ENCODE results near the gene ERICH4.
A peak's percentile ranks its signal among the peaks of the same experiment; 100 is the strongest.
"Not testable (repeated sequence)": the region's sequence is repeated elsewhere in the genome, so short reads cannot be mapped to it uniquely, and the experiment has no call there.

ERICH4 gene

GRCh38 chr19:41442473-41443355 is at the start of gene ERICH4:
Gene ERICH4, plus strand, starts transcription at chr19:41443156. Its CDS starts 14 bp downstream, at chr19:41443170.
- no peak for DNase-seq

GRCh38 chr19:41395355-41395754 is 47.6 kb upstream of the ERICH4 start:
- DNase-seq, result no peak

- DNase-seq, result peak; percentile 99
Observed at GRCh38 chr19:41397086-41398049, 45.6 kb upstream of the ERICH4 start, which contains the start of the genes BCKDHA and EXOSC5. Gene BCKDHA, plus strand, starts transcription at chr19:41397818. Its CDS starts 10 bp downstream, at chr19:41397828. Gene EXOSC5, minus strand, starts transcription at chr19:41397359. Its CDS starts 31 bp downstream, at chr19:41397328.

- no peak for DNase-seq
Observed at GRCh38 chr19:41398050-41398418, 44.9 kb upstream of the ERICH4 start.

GRCh38 chr19:41398598-41398997 is 44.4 kb upstream of the ERICH4 start:
- DNase-seq, result no peak

GRCh38 chr19:41399091-41399490 is 43.9 kb upstream of the ERICH4 start:
- no peak for DNase-seq

GRCh38 chr19:41399525-41399924 is 43.4 kb upstream of the ERICH4 start:
- DNase-seq, result no peak

- DNase-seq, result no peak
Observed at GRCh38 chr19:41401483-41401882, 41.5 kb upstream of the ERICH4 start.

GRCh38 chr19:41402010-41402409 is 40.9 kb upstream of the ERICH4 start:
- no peak for DNase-seq

GRCh38 chr19:41403181-41403970 is 39.6 kb upstream of the ERICH4 start:
- no peak for DNase-seq

- DNase-seq, result no peak
Observed at GRCh38 chr19:41405776-41406175, 37.2 kb upstream of the ERICH4 start.

- DNase-seq, result no peak
Observed at GRCh38 chr19:41407271-41407670, 35.7 kb upstream of the ERICH4 start.

GRCh38 chr19:41408256-41408655 is 34.7 kb upstream of the ERICH4 start:
- no peak for DNase-seq

GRCh38 chr19:41408846-41409245 is 34.1 kb upstream of the ERICH4 start:
- not testable (repeated sequence) for DNase-seq

GRCh38 chr19:41409288-41409687 is 33.7 kb upstream of the ERICH4 start:
- DNase-seq, result no peak

GRCh38 chr19:41410336-41411054 is 32.5 kb upstream of the ERICH4 start:
- DNase-seq, result no peak

- DNase-seq, result no peak
Observed at GRCh38 chr19:41411100-41411967, 31.6 kb upstream of the ERICH4 start.

GRCh38 chr19:41411968-41412265 is 31.0 kb upstream of the ERICH4 start:
- DNase-seq, result no peak

- DNase-seq, result no peak
Observed at GRCh38 chr19:41412953-41413352, 30.0 kb upstream of the ERICH4 start.

GRCh38 chr19:41413947-41414346 is 29.0 kb upstream of the ERICH4 start:
- no peak for DNase-seq

GRCh38 chr19:41414461-41414860 is 28.5 kb upstream of the ERICH4 start:
- no peak for DNase-seq

All from NCI-H1092 (cell line).